ENCODE data around the gene OBP2A. TPM values are rescaled to one million over a fixed set of nuclear protein-coding genes. Genes with fewer than 3 reads are reported as not detected.

Gene OBP2A
- polyA plus RNA-seq, 1 donor: not detected

DNA sequence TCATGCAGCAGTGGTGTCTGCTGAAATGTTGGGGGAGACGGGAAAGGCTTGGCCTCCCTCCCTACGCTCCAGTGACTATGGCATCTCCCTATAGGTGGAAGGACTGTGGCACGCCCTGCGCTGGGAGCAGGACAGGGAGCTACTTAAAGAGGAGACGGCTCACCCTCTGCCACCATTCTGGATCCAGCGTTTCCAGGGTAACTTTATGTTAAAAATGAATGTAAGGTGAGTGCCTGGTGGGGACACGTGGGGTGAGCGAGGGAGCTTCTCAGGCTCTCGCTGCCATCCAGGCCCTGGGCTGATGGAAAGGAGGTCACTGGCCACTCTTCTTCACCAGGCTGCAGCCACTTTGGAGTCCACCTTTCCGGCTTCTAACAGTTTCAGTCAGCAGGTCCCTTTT, 31.3 kb downstream of the OBP2A start:
- DNase-seq: no peak

DNA sequence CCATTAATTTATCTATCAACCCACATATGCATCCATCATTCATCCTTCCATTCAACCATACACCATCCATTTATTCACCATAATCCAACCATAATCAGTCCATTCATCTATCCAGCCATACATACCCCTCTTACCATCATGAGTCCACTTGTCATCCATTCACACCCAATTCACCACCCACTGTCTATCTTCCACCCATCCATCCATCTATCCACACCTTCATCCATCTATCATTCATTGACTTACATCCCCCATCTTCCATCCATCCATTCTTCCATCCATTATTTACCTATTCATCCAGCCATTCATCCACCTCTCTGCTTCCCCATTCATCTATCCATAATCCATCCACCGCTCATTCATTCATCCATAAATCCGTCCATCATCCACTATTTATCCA, 33.4 kb downstream of the OBP2A start:
- no peak for DNase-seq

DNA sequence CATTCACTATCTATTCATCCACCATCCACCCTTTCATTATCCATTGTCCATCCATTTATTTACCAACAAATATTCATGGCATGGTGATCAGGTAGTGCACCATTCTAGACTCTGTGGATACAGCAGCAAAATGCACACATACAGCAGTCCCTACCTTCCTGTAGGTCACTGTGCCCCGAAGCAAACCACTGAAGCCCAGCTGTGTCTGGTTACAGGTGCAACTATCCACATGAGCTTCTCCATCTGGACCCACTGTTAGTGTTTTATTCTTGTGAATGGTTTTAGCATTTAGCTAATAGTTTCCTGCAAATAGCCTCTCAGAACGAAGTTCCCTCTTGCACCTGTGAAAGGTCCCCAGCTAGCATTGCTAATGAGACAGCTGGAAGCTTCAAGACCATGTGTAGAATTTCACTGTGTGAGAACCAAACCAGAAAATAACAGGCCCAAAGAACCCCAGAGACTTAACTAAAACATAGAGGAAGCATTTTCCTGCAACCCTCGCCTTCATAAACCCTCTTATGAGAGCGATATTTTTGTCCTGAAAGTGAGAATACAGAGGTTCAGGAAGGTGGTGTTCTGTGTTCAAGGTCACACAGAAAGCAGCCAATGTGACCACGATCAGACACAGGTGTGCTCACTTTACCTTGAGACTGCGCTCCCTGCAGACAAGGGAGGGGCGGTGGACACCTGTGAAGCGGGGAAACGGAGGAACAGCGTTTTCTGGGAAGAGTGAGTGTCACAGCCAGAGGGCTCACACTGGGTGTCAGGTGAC, 34.1 kb downstream of the OBP2A start:
- no peak for DNase-seq

DNA sequence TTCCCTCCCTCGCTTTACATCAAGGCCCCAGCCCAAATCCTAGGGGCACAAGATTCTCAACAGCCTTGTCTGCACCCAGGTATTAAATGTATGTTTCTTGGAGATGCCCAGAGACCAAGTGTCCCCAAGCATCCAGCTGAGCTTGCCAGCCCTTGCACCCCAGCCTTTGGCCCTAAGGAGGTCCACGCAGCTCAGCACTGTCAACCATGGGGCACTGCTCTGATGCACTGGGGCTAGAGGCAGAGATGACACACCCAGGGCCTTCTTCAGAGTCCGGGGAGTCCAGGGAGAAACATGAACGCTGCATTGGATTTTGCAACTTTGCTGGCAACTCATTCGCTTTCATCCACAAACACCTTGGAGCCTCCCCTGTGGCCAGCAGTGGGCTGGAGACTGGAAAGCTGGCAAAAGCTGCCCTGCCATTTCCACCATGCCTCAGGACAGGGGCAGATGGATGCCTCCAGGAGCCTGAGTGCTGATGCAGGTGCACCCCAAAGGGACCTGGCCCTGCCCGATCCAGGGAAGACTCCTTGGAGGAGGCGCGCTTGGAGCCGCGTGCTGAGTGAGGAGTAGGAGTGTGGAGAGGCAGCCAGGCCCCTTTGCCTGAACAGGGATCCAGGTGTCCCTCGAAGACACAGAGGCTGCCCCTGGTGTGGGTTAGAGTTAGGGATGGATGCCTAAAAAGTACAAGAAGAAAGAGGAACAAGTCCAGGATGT, 34.9 kb downstream of the OBP2A start:
- no peak for DNase-seq

DNA sequence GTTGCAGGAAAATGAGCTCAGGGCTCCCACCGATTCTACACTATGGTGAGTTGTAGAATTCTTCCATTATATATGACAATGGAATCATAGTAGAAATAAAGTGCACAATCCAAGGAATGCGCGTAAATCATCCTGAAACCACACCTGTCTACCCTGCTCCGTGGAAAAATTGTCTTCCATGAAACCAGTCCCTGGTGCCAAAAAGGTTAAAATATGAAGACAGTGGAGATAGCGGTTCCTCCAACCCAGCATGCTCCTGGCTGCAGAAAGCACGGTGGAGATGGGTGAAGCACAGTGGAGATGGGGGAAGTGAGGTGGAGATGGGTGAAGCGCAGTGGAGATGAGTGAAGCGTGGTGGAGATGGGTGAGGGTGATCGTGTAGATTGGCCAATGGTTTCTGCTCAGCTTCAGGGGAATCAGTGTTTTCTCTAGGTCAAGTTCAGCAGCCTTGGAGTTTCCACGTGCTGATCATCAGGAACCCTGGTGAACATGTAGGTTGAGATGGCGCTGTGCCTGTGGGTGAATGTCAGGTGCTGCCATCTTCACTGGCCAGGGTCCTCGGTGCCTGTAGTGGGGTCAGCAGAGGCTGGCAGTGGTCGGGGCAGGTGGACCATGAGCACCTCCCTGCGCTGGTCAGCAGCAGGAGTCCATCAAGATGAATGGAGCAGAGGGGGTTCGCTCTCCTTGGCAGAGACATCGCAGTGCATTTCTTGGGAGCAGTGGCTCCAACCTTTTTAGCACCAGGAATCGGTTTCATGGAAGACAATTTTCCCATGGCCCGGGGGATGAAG, 35.9 kb downstream of the OBP2A start:
- no peak for DNase-seq

DNA sequence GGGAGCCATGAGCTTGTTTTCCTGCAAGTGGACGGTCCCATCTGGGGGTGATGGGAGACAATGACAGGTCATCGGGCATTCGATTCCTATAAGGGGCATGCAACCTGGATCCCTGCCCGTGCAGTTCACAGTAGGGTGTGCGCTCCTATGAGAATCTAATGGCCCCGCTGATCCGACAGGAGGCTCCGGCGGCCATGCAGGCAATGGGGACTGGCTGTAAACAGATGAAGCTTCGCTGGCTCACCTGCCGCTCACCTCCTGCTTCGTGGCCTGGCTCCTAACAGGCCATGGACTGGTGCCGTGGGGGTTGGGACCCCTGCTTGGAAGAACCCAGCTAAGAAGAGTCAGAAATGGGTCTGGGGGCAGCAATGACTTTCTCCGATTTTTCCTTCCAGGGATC, 36.6 kb downstream of the OBP2A start:
- DNase-seq: no peak

DNA sequence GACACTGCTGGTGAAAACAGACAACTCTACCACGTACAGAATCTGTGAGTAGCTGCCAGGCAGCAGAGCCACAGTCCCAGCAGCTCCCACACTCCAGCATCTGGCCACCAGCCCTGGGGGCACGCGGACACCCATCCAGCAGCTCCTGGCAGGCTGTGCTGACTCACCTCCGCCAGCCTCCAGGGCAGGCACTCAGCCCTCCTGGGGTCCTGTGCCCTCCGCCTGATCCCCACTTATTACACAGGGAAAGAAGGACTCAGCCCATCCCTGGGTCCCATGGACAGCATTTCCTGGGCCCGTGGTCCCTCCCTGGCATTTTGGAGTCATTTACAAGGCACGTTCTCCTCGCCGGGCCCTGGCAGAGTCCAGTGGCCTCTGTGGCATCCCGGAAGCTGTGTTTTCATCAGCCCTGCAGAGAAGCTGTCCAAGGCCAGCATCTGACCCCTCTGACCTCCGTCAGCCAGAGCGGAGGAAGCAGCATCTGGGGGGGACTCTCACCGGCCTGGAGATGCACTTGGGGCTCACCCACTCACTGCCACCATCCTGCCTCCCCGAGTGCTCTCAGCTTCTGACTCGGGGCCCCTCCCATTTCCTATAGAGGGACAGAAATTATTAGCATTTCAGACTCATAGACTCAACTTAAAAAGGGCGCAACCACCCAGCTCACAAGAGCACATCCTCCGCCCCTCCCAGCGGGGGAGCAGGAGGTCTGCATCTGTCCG, 37.2 kb downstream of the OBP2A start:
- DNase-seq: no peak

DNA sequence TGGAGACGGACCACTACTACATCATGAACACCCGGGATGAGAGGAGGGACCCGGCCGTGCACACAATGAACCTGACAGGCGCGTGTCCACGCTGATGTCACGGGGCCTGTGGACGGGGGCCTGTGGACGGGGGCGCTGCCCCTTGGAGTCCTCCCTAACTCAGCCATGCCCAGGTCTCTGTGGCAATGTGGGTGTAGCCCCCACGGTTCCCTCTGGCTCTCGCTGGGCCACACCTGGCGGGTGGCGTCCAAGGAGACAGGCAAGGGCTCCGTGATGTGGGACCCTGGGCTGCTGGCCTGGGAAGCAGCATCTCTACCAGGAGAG, 37.7 kb downstream of the OBP2A start:
- DNase-seq: no peak

DNA sequence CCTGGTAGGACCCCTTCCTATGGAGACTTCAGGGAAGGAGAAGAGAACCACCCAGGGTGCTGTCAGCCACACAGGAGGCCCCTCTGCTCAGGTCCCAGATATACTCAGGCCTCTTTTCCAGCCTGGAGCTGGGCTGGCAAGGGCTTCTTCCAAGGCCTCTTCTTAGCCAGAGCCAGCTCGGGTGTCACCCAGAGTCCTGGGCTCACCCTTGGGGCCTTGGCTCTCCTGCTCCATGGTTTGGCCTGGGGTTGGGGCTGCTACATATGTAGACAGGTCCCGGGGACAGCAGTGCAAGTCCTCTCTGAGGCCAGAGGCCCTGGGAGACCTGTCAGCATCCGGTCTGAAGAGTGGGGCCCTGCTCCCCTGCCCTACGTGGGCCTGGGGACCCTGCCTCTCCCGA, 38.4 kb downstream of the OBP2A start:
- DNase-seq: no peak

DNA sequence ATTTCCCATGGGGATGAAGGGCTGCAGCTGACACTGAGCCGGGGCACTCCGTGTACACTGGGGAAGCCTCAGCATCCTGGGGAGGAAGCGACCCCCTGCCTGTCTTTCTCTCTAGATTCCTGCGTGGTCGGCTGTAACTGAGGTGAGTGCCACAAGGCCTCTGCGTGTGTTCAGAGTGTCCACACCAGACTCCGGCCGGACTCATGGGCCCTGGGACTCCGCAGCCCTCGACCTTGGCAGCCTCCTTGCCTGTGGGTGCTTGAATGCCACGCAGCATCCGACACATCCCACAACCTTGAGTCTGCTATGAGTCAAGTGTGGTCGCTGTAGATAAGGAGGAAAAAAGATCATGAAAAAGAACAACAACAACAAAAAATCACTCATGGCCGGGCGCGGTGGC, 39.0 kb downstream of the OBP2A start:
- no peak for DNase-seq

DNA sequence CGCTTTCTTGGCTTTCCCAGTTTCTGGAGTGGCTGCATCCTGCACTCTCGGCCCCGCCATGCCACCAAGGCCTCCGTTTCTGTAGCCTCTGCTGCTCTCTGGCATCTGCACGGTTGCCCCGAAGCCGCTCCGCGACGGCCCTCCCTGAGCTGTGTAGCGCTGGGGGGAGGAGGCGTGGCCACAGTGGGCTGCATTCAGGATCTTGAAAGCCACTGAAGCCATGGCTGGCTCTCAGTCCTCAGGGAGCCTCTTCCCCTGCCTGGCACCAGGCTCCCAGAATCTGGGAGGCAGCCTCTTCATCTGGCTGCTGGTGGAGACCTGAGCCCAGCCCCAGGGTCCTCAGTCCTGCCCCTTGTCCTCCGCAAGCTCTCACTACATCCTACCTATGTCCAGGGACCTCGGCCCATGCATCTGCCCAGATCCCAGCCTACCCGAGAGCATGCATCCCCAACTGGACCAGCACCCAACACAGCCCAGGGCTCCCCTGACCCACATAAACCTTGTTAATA, 40.7 kb downstream of the OBP2A start:
- DNase-seq: no peak

DNA sequence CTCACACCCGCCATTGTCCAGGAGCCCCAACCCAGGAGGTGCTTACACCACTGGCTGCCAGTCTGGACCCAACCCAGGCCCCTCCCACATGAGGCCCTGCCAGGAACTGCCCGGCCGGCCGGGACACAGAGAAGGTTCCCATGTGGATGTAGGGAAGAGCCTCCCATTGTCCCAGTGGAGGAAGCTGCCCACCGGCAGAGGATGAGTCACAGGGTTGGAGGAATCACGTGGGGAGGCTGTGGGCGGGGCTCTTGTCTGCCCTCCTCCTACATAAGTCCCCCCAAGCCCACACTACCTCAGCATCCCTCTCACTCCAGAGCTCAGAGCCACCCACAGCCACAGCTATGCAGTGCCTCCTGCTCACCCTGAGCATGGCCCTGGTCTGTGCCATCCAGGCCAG, 41.7 kb downstream of the OBP2A start:
- no peak for DNase-seq

DNA sequence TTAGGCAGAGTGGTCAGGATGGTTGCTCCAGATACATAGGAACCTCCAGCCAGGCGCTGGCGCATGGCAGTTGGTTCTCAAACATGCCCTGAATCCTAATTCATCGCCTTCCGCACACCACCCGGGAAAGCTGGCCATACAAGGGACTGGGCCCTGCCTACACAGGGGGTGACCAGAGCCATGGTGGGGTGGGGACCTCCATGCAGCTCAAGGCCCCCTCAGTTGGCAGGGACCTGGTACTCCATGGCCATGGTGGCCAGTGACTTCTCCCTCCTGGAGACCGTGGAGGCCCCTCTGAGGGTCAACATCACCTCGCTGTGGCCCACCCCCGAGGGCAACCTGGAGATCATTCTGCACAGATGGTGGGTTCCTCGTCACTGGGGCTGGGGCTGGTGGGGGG, 42.4 kb downstream of the OBP2A start:
- no peak for DNase-seq

DNA sequence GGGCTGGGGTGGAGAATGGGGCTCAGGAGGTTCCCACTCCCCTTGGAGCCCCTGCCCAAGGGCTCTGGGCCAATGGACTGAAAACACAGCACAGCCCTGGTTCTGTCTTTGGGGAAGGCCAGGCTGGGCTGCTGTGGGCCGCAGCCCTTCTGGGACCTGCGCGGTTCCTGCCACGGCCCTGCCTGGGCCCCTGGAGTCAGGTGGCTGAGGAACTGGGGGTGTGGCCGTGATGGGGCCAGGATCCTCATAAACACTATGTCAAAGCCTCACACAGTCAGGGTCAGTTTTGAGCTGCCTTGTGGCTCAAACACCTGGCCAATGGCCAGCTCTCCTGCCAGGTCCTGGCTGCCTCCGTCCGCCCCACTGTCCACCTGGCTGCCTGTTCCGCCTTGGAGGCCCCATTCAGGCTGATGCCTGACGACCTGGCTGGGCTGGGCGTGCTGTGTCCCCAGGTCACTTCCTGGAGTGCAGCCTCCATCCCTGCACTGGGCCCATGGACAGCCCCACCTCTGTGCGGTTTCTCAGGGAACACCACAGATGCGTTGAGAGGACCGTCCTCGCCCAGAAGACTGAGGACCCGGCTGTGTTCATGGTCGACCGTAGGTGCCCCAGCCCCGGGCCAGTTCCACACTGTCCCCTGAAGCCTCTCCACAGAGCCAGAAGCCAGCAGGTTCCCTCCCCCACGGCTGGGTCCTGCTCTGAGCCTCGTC, 43.1 kb downstream of the OBP2A start:
- no peak for DNase-seq

DNA sequence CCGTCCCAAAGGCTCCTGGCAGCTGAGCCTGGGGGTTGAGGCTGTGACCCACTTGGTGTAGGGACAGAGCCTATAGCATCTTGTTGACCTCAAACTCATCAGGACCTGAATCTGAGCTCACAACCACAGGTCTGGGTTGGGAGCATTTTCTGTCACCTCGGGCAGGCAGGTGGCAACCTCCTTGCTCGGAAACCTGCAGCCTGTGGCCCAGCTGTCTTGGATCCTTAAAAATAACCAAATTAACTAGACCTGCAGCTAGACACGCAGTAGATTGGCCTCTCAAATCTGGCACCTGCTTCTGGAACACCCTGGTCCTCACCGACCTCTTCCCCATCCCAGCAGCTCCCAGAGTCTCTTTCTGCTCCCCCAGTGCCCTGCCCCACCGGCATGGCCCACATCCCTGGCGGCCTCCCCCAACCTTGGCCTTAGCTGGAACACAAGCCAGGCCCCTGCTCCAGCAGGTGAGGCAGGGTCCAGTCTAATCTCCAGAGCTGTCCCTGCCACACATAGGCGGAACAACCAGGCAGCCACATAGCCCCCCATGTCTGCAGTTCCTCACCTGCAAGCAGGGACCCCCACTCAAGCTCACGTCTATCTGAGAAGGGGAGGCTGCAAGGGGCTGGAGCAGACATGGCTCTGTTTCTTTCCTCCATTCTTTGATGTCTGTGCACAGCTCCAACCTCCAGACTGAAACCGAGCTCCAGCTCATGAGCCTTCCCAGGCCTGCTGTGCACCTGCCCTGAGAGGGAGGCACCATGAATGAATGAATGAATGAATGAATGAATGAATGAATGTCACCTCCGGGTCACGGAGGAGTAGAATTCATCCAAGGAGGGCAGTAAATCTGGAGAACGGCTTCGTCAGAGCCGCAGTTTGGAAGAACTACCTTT, 43.9 kb downstream of the OBP2A start:
- DNase-seq: no peak

DNA sequence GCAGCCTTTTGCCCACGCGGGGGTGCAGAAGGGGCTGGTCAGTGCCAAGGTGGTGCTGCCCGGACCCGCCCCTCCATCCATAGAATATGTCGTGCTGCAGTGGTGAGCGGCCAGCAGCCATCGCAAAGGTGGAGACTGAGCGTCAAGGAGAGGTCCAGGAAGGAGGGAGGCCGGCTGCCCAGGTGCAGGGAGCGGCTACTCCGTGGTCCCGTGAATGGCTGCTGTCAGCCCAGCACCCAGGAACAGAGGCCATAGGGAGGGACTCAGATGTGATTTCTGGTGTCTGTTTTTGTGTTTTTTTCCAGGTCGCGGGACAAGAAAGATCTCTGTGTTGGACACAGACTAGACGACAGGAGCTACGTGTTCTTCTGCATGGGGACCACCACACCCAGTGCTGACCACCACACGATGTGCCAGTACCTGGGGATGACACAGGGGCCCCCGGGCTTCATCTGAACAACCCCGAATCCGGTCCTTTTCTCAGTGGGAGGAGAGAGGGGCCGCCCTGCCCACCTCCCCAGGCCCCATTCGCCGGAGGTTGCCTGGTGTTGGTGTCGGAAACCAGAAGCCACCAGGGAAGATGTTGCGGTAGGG, 44.7 kb downstream of the OBP2A start:
- DNase-seq: no peak

DNA sequence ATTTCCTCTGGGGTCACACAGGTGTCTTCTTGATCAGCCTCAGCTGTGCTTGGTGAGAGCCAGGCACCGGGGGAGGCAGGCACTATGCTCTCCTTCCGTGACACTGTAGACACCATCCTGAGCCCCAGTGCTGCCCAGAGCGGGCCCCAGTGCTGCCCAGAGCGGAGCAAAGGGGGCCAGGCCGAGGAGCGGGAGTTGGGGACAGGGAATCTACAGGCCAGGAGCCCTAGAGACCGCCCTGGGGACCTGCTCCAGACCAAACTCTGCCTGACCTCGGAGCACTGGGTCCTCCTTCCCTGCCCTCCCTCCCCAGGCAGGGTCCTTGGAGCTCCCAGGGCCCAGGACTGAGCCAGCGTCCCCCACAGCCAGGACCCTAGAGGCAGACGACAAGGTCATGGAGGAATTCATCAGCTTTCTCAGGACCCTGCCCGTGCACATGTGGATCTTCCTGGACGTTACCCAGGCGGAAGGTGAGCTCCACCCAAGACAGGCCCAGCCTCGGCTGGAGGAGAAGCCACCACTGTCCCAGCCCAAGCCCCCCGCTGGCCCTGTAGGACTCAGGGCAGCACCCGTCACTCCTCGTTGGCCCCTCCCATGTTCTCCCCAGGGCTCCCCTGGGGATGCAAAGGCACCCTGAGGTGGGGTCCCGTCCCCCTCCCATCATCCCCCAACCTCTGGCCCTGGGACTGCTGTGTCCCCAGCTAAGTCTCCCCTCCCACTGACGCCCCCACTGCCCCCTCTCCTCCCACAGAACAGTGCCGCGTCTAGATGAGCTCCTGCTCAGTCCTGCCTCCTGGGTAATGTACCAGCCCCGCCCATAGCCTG, 45.8 kb downstream of the OBP2A start:
- no peak for DNase-seq

DNA sequence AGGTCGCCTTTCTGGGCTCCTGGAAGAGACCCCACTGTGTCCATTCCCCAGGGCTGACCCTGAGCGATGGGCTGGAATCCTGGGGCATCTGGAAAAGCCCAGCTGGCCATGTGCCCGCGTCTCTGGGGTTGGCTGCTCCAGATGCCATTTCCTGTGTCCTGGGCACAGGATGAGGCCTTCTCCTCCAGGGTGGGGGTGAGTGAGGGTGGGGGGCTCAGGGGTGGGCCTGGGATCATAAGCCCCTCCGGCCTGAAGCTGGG, 46.3 kb downstream of the OBP2A start:
- DNase-seq: no peak

DNA sequence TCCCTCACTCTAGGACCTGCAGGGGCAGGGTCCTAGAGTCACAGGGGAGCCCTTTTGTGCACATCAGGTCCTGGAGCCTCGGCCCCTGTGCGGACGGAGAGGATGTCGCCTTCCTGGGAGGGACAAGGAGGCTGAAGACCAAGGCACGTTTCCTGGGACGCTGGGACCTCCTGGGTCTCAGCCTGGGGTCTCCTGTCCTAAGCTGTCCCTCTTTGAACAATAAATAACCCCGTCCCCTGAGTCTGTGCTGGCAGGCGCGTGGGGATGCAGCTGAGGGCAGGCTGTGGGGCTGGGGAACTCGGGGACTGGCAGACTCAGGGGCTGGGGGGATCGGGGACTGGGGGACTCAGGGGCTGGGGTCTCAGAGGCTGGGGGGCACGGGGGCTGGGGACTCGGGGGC, 46.7 kb downstream of the OBP2A start:
- DNase-seq: no peak

DNA sequence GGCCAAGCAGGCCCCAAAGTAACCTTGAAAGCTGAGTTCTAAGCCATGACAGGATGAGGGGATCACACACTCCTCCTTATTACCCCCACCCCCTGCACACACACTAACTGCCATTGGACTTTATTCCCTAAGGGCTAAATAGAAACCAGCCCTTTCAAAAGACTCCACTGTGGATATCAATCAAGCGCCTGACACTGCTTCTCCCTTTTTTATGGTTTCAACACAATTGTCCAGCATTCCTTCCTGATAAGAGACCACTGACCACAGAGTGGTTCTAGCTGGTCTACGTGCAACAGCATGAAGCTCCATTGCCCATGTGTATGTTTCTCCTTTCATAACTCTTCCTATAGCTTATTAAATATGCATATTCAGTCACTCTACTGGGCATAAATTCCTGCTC, 50.3 kb downstream of the OBP2A start:
- DNase-seq: no peak
